ENCODE measurements around the gene BHLHA15. TPM values are rescaled to one million over a fixed set of nuclear protein-coding genes. Genes with fewer than 3 reads are reported as not detected.

Gene BHLHA15
- total RNA-seq, 2 donors from 2014 or later, result not detected

Other genes starting within 250 kb of the BHLHA15 start
- not detected for gene OCM2, start 221.2 kb upstream of the BHLHA15 start, total RNA-seq
- 10 to 100 TPM; 16.6 to 35.0 TPM for gene LMTK2, start 104.6 kb upstream of the BHLHA15 start, total RNA-seq
- 100 to 1,000 TPM in 1 of 2 donors, 10 to 100 TPM in 1; 76.5 to 100 TPM for gene TECPR1, start 40.8 kb downstream of the BHLHA15 start, total RNA-seq
- gene BRI3, start 70.2 kb downstream of the BHLHA15 start, total RNA-seq, result 10 to 100 TPM; 67.1 to 77.1 TPM
- under 1 TPM; 0.55 to 0.82 TPM for gene BAIAP2L1, start 189.7 kb downstream of the BHLHA15 start, total RNA-seq